ENCODE measurements around the gene PSORS1C2.

Gene PSORS1C2

GRCh38 chr6:31111712-31112111 is 27.2 kb downstream of the PSORS1C2 start:
- Histone ChIP-seq H3K4me3 (ENCODE audit: low read depth in 1 of 2, low read length in 1 of 2) (no peak overlapping the region), H3K9me3 (no peaks in the 10 kb centered on the region), H3K27me3 (peaks cover 35% of the 10 kb centered on the region), H3K27ac (no peak overlapping the region), H3K4me1 (ENCODE audit: control insufficient read depth in 1 of 2, insufficient read depth in 1 of 2, low read depth in 1 of 2, low read length in 1 of 2) (no peaks in the 10 kb centered on the region), H3K36me3 (no peaks in the 10 kb centered on the region)
- no peak for TF ChIP-seq CTCF (IDR thresholded peaks at IDR 0.05)

GRCh38 chr6:31110825-31111582 is 27.9 kb downstream of the PSORS1C2 start:
- H3K9me3 ChIP-seq: no peaks in the 10 kb centered on the region
- no peak for TF ChIP-seq CTCF (IDR thresholded peaks at IDR 0.05)
- H3K4me1 ChIP-seq (ENCODE audit: control insufficient read depth in 1 of 2, insufficient read depth in 1 of 2, low read depth in 1 of 2, low read length in 1 of 2): no peaks in the 10 kb centered on the region
- H3K36me3 ChIP-seq: no peaks in the 10 kb centered on the region
- H3K4me3 ChIP-seq (ENCODE audit: low read depth in 1 of 2, low read length in 1 of 2): no peak overlapping the region
- H3K27ac ChIP-seq: no peak overlapping the region
- H3K27me3 ChIP-seq: peaks cover 33% of the 10 kb centered on the region

GRCh38 chr6:31107052-31107451 is 31.8 kb downstream of the PSORS1C2 start:
- Histone ChIP-seq H3K4me1 (ENCODE audit: control insufficient read depth in 1 of 2, insufficient read depth in 1 of 2, low read depth in 1 of 2, low read length in 1 of 2) (no peaks in the 10 kb centered on the region), H3K27ac (no peak overlapping the region), H3K27me3 (peaks cover 14% of the 10 kb centered on the region), H3K9me3 (no peaks in the 10 kb centered on the region), H3K4me3 (ENCODE audit: low read depth in 1 of 2, low read length in 1 of 2) (no peak overlapping the region), H3K36me3 (no peaks in the 10 kb centered on the region)
- no peak for TF ChIP-seq CTCF (IDR thresholded peaks at IDR 0.05)

GRCh38 chr6:31103136-31103535 is 35.7 kb downstream of the PSORS1C2 start:
- Histone ChIP-seq H3K4me3 (ENCODE audit: low read depth in 1 of 2, low read length in 1 of 2) (no peak overlapping the region), H3K9me3 (no peaks in the 10 kb centered on the region), H3K36me3 (no peaks in the 10 kb centered on the region), H3K4me1 (ENCODE audit: control insufficient read depth in 1 of 2, insufficient read depth in 1 of 2, low read depth in 1 of 2, low read length in 1 of 2) (no peaks in the 10 kb centered on the region), H3K27me3 (no peaks in the 10 kb centered on the region), H3K27ac (no peak overlapping the region)
- TF ChIP-seq CTCF (IDR thresholded peaks at IDR 0.05): no peak

GRCh38 chr6:31098449-31098938 is 40.4 kb downstream of the PSORS1C2 start:
- H3K4me3 ChIP-seq (ENCODE audit: low read depth in 1 of 2, low read length in 1 of 2): no peak overlapping the region
- H3K9me3 ChIP-seq: no peaks in the 10 kb centered on the region
- TF ChIP-seq CTCF (IDR thresholded peaks at IDR 0.05): no peak
- no peaks in the 10 kb centered on the region for H3K36me3 ChIP-seq
- H3K27me3 ChIP-seq: no peaks in the 10 kb centered on the region
- H3K27ac ChIP-seq: no peak overlapping the region
- no peaks in the 10 kb centered on the region for H3K4me1 ChIP-seq (ENCODE audit: control insufficient read depth in 1 of 2, insufficient read depth in 1 of 2, low read depth in 1 of 2, low read length in 1 of 2)

All from neutrophil (primary cell).